ENCODE measurements around the gene FGF22.
"Not testable (repeated sequence)": the region's sequence is repeated elsewhere in the genome, so short reads cannot be mapped to it uniquely, and the experiment has no call there.

FGF22 gene

GRCh38 chr19:622666-623065, 17.0 kb upstream of the FGF22 start:
- DNase-seq (ENCODE audit: low read depth): no peak

- DNase-seq (ENCODE audit: low read depth): no peak
These were observed 16.3 kb upstream of the FGF22 start for GRCh38 chr19:623175-623916.

- DNase-seq (ENCODE audit: low read depth): no peak
These were observed 15.7 kb upstream of the FGF22 start for GRCh38 chr19:623974-624373.

- no peak for DNase-seq (ENCODE audit: low read depth)
These were observed 15.1 kb upstream of the FGF22 start for GRCh38 chr19:624433-625109.

- no peak for DNase-seq (ENCODE audit: low read depth)
These were observed 14.4 kb upstream of the FGF22 start for GRCh38 chr19:625257-625656.

GRCh38 chr19:626566-626965, 13.1 kb upstream of the FGF22 start:
- not testable (repeated sequence) for DNase-seq (ENCODE audit: low read depth)

- DNase-seq (ENCODE audit: low read depth): no peak
These were observed 11.5 kb upstream of the FGF22 start for GRCh38 chr19:628168-628567.

- not testable (repeated sequence) for DNase-seq (ENCODE audit: low read depth)
These were observed 10.2 kb upstream of the FGF22 start for GRCh38 chr19:629515-629914.

GRCh38 chr19:629961-630714, 9.5 kb upstream of the FGF22 start:
- no peak for DNase-seq (ENCODE audit: low read depth)

- DNase-seq (ENCODE audit: low read depth): no peak
These were observed 7.1 kb upstream of the FGF22 start for GRCh38 chr19:632579-633067.

- DNase-seq (ENCODE audit: low read depth): peak; percentile 95
These were observed 6.5 kb upstream of the FGF22 start, which contains the start of gene POLRMT for GRCh38 chr19:633068-633785. Gene POLRMT (minus strand): TSS chr19:633537. CDS start chr19:633512, 25 bp downstream.

- no peak for DNase-seq (ENCODE audit: low read depth)
These were observed 5.7 kb upstream of the FGF22 start for GRCh38 chr19:633786-634639.

- no peak for DNase-seq (ENCODE audit: low read depth)
These were observed 4.6 kb upstream of the FGF22 start for GRCh38 chr19:634975-635652.

GRCh38 chr19:638906-639252, 800 bp upstream of the FGF22 start:
- no peak for DNase-seq (ENCODE audit: low read depth)

GRCh38 chr19:640161-640558, 481 bp downstream of the FGF22 start:
- DNase-seq (ENCODE audit: low read depth): no peak

- no peak for DNase-seq (ENCODE audit: low read depth)
These were observed 1.0 kb downstream of the FGF22 start for GRCh38 chr19:640606-641189.

GRCh38 chr19:641702-642101, 2.0 kb downstream of the FGF22 start:
- no peak for DNase-seq (ENCODE audit: low read depth)

- DNase-seq (ENCODE audit: low read depth): no peak
These were observed 3.4 kb downstream of the FGF22 start for GRCh38 chr19:642767-643727.

- no peak for DNase-seq (ENCODE audit: low read depth)
These were observed 4.1 kb downstream of the FGF22 start for GRCh38 chr19:643736-644135.
